Loucy (cell line): ENCODE data around the gene GRID1.
"Not testable (repeated sequence)": the region's sequence is repeated elsewhere in the genome, so short reads cannot be mapped to it uniquely, and the experiment has no call there.

ENCODE experiments used
- H2AFZ ChIP-seq: fragments of 200-600 bp; sonication (generic); 2 replicates; pipeline ENCODE4 v1.6.0; 2016; ENCODE audit warnings: antibody characterized with exemption, mild to moderate bottlenecking, low read length, moderate library complexity
- H3F3A ChIP-seq: fragments of 200-600 bp; 2 replicates; pipeline ENCODE4 v1.6.0; 2016; ENCODE audit warnings: antibody characterized with exemption, low read depth, mild to moderate bottlenecking
- H3K27me3 ChIP-seq: fragments of 200-600 bp; sonication (generic); 2 replicates; pipeline ENCODE4 v1.6.1; 2014; ENCODE audit warnings: low read length, mild to moderate bottlenecking; ENCODE audit not compliant: insufficient read depth, poor library complexity, severe bottlenecking
- H3K36me3 ChIP-seq: fragments of 200-600 bp; sonication (generic); 2 replicates; pipeline ENCODE4 v1.6.1; 2016; ENCODE audit warnings: low read length; ENCODE audit not compliant: insufficient read depth
- H3K4me1 ChIP-seq: fragments of 200-600 bp; sonication (generic); 2 replicates; pipeline ENCODE4 v1.5.1; 2014; ENCODE audit warnings: low read length, mild to moderate bottlenecking; ENCODE audit not compliant: insufficient read depth, poor library complexity, severe bottlenecking
- H3K4me2 ChIP-seq: fragments of 200-600 bp; sonication (generic); 2 replicates; pipeline ENCODE4 v1.6.0; 2014; ENCODE audit warnings: antibody characterized with exemption, low read length, low read depth, mild to moderate bottlenecking; ENCODE audit not compliant: poor library complexity, severe bottlenecking
- H3K4me3 ChIP-seq: fragments of 200-600 bp; sonication (generic); 2 replicates; pipeline ENCODE4 v1.5.1; 2014; ENCODE audit warnings: low read length, mild to moderate bottlenecking, mixed read lengths; ENCODE audit not compliant: poor library complexity, severe bottlenecking
- H3K79me2 ChIP-seq: fragments of 200-600 bp; sonication (generic); 2 replicates; pipeline ENCODE4 v1.6.1; 2014; ENCODE audit warnings: low read length; ENCODE audit not compliant: insufficient read depth
- H3K9ac ChIP-seq: fragments of 200-600 bp; sonication (generic); 2 replicates; pipeline ENCODE4 v1.6.0; 2014; ENCODE audit warnings: mild to moderate bottlenecking, low read depth, low read length, moderate library complexity; ENCODE audit not compliant: poor library complexity, severe bottlenecking
- H3K9me2 ChIP-seq: fragments of 200-600 bp; sonication (generic); replicated peaks from 2 replicates; pipeline ENCODE4 v1.6.1; 2016; ENCODE audit warnings: low read depth, low read length, mixed read lengths
- H3K9me3 ChIP-seq: fragments of 200-600 bp; sonication (generic); 2 replicates; pipeline ENCODE4 v1.6.1; 2014; ENCODE audit warnings: mild to moderate bottlenecking, antibody characterized with exemption, low read length, low read depth; ENCODE audit not compliant: insufficient read depth
- H4K20me1 ChIP-seq: fragments of 200-600 bp; sonication (generic); 2 replicates; pipeline ENCODE4 v1.6.0; 2014; ENCODE audit warnings: antibody characterized with exemption, low read length, mild to moderate bottlenecking; ENCODE audit not compliant: insufficient read depth, poor library complexity, severe bottlenecking
- EZH2phosphoT487 ChIP-seq: fragments of 200-600 bp; IDR thresholded peaks from 2 replicates; pipeline ENCODE4 v1.6.1; 2018; ENCODE audit warnings: antibody characterized with exemption, mild to moderate bottlenecking, moderate library complexity, borderline replicate concordance
- TF ChIP-seq, protein P1 (sequence below): fragments of 200-600 bp; sonication (generic); conservative IDR thresholded peaks from 2 replicates; pipeline ENCODE4 v1.5.1; 2014; ENCODE audit warnings: mild to moderate bottlenecking, antibody characterized with exemption, low read length

GRID1 gene

DNA sequence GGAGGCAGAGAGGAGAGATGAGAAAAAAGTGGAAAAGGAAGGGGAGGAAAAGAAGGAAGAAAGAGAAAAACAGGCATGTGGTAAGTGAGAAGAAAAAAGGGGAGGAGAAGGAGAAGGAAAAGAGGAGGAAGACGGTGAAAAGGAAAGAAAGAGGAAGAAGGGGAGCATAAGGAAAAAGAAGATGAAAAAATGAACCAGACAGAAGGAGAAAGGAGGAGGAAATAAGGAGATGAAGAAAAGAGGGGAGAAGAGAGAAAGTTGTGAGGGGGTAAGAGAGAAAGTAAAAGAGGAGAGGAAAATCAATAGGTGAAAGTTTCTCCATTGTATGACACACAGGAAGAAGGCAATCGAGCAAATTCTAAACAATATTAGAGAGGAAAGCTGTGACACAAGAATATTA, 663.8 kb downstream of the GRID1 start:
- Histone ChIP-seq H3K4me3 (no peak overlapping the region), H3K4me2 (no peak overlapping the region), H3K4me1 (no peaks in the 10 kb centered on the region), H3K27me3 (no peaks in the 10 kb centered on the region), H3K9me3 (no peaks in the 10 kb centered on the region), H3K36me3 (no peaks in the 10 kb centered on the region), H4K20me1 (no peaks in the 10 kb centered on the region), H3K9me2 (no peaks in the 10 kb centered on the region), H3K9ac (no peak overlapping the region), H3F3A (no peaks in the 10 kb centered on the region), H3K79me2 (no peaks in the 10 kb centered on the region), H2AFZ (no peak overlapping the region)
- no peak for TF ChIP-seq EZH2phosphoT487
- TF ChIP-seq, protein P1, sequence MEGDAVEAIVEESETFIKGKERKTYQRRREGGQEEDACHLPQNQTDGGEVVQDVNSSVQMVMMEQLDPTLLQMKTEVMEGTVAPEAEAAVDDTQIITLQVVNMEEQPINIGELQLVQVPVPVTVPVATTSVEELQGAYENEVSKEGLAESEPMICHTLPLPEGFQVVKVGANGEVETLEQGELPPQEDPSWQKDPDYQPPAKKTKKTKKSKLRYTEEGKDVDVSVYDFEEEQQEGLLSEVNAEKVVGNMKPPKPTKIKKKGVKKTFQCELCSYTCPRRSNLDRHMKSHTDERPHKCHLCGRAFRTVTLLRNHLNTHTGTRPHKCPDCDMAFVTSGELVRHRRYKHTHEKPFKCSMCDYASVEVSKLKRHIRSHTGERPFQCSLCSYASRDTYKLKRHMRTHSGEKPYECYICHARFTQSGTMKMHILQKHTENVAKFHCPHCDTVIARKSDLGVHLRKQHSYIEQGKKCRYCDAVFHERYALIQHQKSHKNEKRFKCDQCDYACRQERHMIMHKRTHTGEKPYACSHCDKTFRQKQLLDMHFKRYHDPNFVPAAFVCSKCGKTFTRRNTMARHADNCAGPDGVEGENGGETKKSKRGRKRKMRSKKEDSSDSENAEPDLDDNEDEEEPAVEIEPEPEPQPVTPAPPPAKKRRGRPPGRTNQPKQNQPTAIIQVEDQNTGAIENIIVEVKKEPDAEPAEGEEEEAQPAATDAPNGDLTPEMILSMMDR = no peak

DNA sequence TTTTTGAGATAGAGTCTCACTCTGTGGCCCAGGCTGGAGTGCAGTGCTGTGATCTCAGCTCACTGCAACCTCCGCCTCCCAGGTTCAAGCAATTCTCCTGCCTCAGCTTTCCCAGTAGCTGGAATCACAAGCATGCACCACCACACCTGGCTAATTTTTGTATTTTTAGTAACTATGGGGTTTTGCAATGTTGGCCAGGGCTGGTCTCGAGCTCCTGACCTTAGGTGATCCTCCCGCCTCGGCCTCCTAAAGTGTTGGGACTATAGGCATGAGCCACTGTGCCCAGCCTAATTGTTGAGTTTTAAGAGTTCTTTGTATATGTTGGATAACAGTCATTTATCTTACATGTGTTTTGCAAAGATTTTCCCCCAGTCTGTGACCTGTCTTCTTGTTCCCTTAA, 667.5 kb downstream of the GRID1 start:
- H3K9me3 ChIP-seq, H3K36me3 ChIP-seq, H3K4me1 ChIP-seq, H3F3A ChIP-seq, H3K4me2 ChIP-seq, H3K9me2 ChIP-seq, H3K79me2 ChIP-seq, H3K27me3 ChIP-seq, H3K4me3 ChIP-seq, H2AFZ ChIP-seq, H4K20me1 ChIP-seq, H3K9ac ChIP-seq: not testable (repeated sequence)

DNA sequence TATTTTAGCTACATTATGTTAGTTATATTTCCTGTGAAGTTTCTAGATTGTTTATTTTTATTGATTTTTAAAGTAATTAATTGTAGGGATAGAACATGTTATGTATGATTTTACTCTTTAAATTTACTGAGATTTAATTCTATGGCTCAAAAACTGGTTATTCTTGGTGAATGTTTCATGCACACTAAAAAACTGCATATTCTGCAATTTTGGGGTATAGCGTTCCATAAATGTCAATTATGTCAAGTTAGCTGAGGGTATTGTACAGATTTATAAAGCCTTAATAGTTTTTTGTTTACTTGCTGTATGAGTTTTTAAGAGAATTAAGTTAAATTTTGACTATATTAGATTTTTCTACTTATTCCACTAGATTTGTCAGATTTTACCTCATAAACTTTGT, 669.7 kb downstream of the GRID1 start:
- Histone ChIP-seq H3K9me3 (no peaks in the 10 kb centered on the region), H3K9me2 (no peaks in the 10 kb centered on the region), H3K79me2 (no peaks in the 10 kb centered on the region), H3K27me3 (no peaks in the 10 kb centered on the region), H3K36me3 (no peaks in the 10 kb centered on the region), H3K4me2 (no peak overlapping the region), H4K20me1 (no peaks in the 10 kb centered on the region), H3K4me1 (no peaks in the 10 kb centered on the region), H3F3A (no peaks in the 10 kb centered on the region), H3K4me3 (no peak overlapping the region), H3K9ac (no peak overlapping the region), H2AFZ (no peak overlapping the region)
- TF ChIP-seq, protein P1 = no peak

DNA sequence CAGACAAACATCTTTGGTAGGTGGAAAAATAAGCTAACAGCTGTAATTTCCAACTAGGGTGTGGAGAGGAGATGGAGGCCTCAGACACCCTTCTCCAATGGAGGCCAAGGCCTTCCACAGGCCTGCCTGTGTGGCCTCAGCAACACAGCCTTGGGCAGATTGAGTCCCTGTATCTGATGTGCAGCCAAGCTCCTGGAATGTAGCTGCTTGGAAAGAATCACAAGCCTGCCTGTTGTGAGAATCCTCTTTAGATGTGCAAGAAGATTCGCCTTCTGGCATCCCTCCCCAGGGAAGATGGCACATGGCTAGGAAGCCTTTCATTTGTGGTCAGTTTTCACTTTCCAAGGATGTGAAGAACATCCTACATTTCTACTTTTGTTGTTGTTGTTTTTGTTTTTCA, 684.0 kb downstream of the GRID1 start:
- no peaks in the 10 kb centered on the region for H3K9me2 ChIP-seq
- H3K9ac ChIP-seq = no peak overlapping the region
- no peaks in the 10 kb centered on the region for H3K4me1 ChIP-seq
- TF ChIP-seq EZH2phosphoT487 = no peak
- TF ChIP-seq, protein P1 = no peak
- no peaks in the 10 kb centered on the region for H4K20me1 ChIP-seq
- no peaks in the 10 kb centered on the region for H3F3A ChIP-seq
- H3K79me2 ChIP-seq = no peaks in the 10 kb centered on the region
- no peak overlapping the region for H3K4me2 ChIP-seq
- H3K27me3 ChIP-seq = no peaks in the 10 kb centered on the region
- no peaks in the 10 kb centered on the region for H3K36me3 ChIP-seq
- H3K9me3 ChIP-seq = no peaks in the 10 kb centered on the region; the same call in 1 of the 2 replicates
- H2AFZ ChIP-seq = no peak overlapping the region
- no peak overlapping the region for H3K4me3 ChIP-seq
